GM19328 (cell line): Measurements from ENCODE around the gene CDK5RAP2.
A peak's percentile ranks its signal among the peaks of the same experiment; 100 is the strongest.
"Not testable (repeated sequence)": the region's sequence is repeated elsewhere in the genome, so short reads cannot be mapped to it uniquely, and the experiment has no call there.

Source experiments
- ATAC-seq: cut with Tn5 transposase; IDR thresholded peaks from one replicate; pipeline ENCODE4 v1.9.1; 2021; ENCODE audit warnings: mild to moderate bottlenecking, moderate library complexity; ENCODE audit not compliant: unreplicated experiment

The CDK5RAP2 gene

GRCh38 chr9:120592210-120592609 lies 12.2 kb upstream of the CDK5RAP2 start:
- ATAC-seq: no peak

- no peak for ATAC-seq
Observed at GRCh38 chr9:120587328-120587727, 7.4 kb upstream of the CDK5RAP2 start.

- ATAC-seq: no peak
Observed at GRCh38 chr9:120583958-120584369, 4.0 kb upstream of the CDK5RAP2 start.

DNA sequence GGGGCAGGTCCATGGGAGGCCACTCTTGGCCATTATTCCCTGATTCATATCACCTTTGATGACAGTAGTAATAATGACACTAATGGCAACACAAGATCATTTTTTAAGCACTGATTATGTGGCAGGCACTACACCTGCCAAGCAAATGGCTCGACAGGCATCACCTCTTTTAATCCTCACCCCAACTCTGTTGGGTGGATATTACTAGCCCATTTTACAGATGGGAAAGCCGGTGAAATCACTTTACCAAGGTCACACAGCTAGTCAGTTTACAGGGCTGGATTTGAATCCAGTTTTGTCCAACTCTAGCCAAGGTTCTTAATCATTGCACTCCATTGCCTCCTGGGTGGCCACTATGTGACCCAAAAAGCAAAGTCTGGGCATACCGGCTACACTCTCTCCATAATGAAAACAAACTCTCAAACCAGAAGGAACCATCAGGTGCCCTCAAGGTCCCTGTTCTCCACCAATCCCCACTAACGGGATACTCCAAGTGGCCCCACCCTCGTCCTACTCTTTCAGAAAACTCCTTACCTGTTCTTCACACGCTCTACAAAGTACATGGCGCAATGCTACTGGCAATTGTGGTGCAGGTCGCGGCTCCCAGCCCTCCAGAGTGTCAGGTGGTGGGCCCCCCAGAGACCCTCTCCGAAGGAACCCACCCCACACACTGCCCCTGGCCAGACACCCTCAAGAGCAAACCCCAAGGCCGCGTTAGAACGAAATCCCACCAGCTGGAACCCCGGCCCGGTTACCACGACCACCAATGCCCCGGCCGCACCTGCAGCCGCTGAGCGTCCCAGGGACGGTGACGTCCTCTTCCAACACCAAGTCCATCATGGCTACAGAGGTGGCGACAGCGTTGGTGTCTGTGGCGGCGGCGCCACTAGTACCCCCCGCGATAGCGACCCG lies 572 bp downstream of the CDK5RAP2 start:
- ATAC-seq: peak; percentile 38

GRCh38 chr9:120574473-120574872 lies 5.5 kb downstream of the CDK5RAP2 start:
- no peak for ATAC-seq

- ATAC-seq: no peak
Observed at GRCh38 chr9:120572472-120572871, 7.5 kb downstream of the CDK5RAP2 start.

- ATAC-seq: no peak
Observed at GRCh38 chr9:120571443-120572257, 8.3 kb downstream of the CDK5RAP2 start.

GRCh38 chr9:120570296-120570695 lies 9.7 kb downstream of the CDK5RAP2 start:
- no peak for ATAC-seq

GRCh38 chr9:120569556-120569955 lies 10.4 kb downstream of the CDK5RAP2 start:
- ATAC-seq: no peak

DNA sequence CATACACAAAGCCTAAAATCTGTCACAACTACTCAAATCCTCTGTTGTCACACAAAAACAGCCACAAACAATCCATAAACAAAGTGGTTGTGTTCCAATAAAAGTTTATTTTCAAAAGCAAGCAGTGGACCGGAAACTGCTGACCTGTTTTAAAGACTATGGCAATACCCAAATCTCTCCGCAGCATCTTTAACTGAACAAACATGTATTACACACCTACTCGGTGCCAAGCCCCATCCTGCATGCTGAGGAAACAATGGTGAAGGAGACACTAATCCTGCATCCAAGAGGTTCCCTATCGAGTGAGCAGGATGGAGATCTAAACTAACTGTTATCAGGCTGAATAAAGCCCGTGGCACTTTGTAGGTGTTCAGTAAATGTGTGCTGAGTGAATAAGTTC lies 11.2 kb downstream of the CDK5RAP2 start:
- no peak for ATAC-seq

- ATAC-seq: no peak
Observed at GRCh38 chr9:120567874-120568273, 12.1 kb downstream of the CDK5RAP2 start.

GRCh38 chr9:120567081-120567480 lies 12.9 kb downstream of the CDK5RAP2 start:
- ATAC-seq: no peak

GRCh38 chr9:120564589-120564988 lies 15.4 kb downstream of the CDK5RAP2 start:
- no peak for ATAC-seq

GRCh38 chr9:120562861-120563443 lies 17.0 kb downstream of the CDK5RAP2 start:
- no peak for ATAC-seq

- no peak for ATAC-seq
Observed at GRCh38 chr9:120561709-120562108, 18.3 kb downstream of the CDK5RAP2 start.

- ATAC-seq: no peak
Observed at GRCh38 chr9:120559546-120559945, 20.4 kb downstream of the CDK5RAP2 start.

DNA sequence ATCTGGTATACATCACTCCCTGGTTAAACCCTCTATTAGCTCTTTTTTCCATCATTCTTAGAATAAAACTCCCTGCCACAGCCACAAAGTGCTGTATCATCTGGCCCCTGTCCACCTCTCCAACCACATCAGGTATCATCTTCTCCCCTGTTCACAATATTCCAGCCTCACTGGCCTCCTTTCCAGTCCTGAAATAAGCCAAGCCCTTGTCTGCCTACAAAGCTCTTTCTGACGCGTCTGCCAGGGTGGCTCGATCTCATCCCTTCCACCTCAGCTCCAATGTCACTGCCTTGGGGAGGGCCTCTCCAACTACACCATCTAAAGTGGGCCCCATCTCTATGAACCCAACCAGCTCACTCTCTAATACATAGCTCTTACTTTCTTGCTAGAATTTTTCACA lies 21.5 kb downstream of the CDK5RAP2 start:
- no peak for ATAC-seq

- no peak for ATAC-seq
Observed at GRCh38 chr9:120557205-120557604, 22.8 kb downstream of the CDK5RAP2 start.

- no peak for ATAC-seq
Observed at GRCh38 chr9:120556775-120557174, 23.2 kb downstream of the CDK5RAP2 start.

DNA sequence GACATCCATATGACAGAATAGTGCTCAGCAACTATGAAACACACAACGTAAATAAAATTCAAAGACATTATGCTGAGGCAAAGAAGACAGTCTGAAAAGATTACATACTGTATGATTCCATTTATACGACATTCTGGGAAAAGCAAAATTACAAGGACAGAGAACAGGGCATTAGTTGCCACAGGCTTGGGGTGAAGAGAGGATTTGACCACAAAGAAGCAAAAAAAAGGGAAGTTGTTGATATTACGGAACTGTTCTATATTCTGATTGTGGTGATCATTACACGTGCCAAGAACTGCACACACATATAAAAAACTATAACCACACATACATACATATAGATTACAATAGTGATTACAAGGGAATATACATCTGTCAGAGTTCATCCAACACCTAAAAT lies 24.1 kb downstream of the CDK5RAP2 start:
- no peak for ATAC-seq

- not testable (repeated sequence) for ATAC-seq
Observed at GRCh38 chr9:120552210-120552704, 27.7 kb downstream of the CDK5RAP2 start.
